NCI-H774 (cell line): Measurements from ENCODE around the gene SEBOX.
"Not testable (repeated sequence)": the region's sequence is repeated elsewhere in the genome, so short reads cannot be mapped to it uniquely, and the experiment has no call there.

Source experiments
- DNase-seq: peaks from one replicate; lab custom pipeline; 2025; lab: John Stamatoyannopoulos, UW

SEBOX gene

GRCh38 chr17:28340374-28340773 lies 24.6 kb downstream of the SEBOX start:
- no peak for DNase-seq

- no peak for DNase-seq
Measured at GRCh38 chr17:28339431-28339830, 25.6 kb downstream of the SEBOX start.

GRCh38 chr17:28338769-28339212 lies 26.2 kb downstream of the SEBOX start:
- not testable (repeated sequence) for DNase-seq

- DNase-seq = no peak
Measured at GRCh38 chr17:28338056-28338768, 26.8 kb downstream of the SEBOX start.

- DNase-seq = peak; percentile 55
Measured at GRCh38 chr17:28335959-28336871, 28.8 kb downstream of the SEBOX start.

GRCh38 chr17:28335201-28335958 lies 29.6 kb downstream of the SEBOX start, which contains the start of the genes IFT20 and TNFAIP1:
TSS of gene IFT20 (minus strand) at chr17:28335472. CDS start at chr17:28331985, 3,487 bp downstream.
TSS of gene TNFAIP1 (plus strand) at chr17:28335761. CDS start at chr17:28339522, 3,761 bp downstream.
- peak; percentile 100 for DNase-seq

GRCh38 chr17:28334666-28335200 lies 30.3 kb downstream of the SEBOX start:
- DNase-seq = no peak

GRCh38 chr17:28334171-28334570 lies 30.8 kb downstream of the SEBOX start:
- DNase-seq = no peak

- DNase-seq = no peak
Measured at GRCh38 chr17:28333083-28333746, 31.8 kb downstream of the SEBOX start.

- no peak for DNase-seq
Measured at GRCh38 chr17:28331891-28332420, 33.0 kb downstream of the SEBOX start.

GRCh38 chr17:28330671-28331070 lies 34.3 kb downstream of the SEBOX start:
- DNase-seq = no peak

- no peak for DNase-seq
Measured at GRCh38 chr17:28328325-28328724, 36.7 kb downstream of the SEBOX start.

GRCh38 chr17:28327709-28328108 lies 37.3 kb downstream of the SEBOX start:
- no peak for DNase-seq

GRCh38 chr17:28327031-28327607 lies 37.9 kb downstream of the SEBOX start:
- no peak for DNase-seq

GRCh38 chr17:28326114-28326513 lies 38.9 kb downstream of the SEBOX start:
- DNase-seq = no peak

- DNase-seq = peak; percentile 22
Measured at GRCh38 chr17:28325211-28325610, 39.8 kb downstream of the SEBOX start.

- DNase-seq = no peak
Measured at GRCh38 chr17:28324781-28325180, 40.2 kb downstream of the SEBOX start.

GRCh38 chr17:28324267-28324745 lies 40.7 kb downstream of the SEBOX start:
- no peak for DNase-seq

- no peak for DNase-seq
Measured at GRCh38 chr17:28320215-28321061, 44.6 kb downstream of the SEBOX start.

GRCh38 chr17:28319598-28319935 lies 45.4 kb downstream of the SEBOX start:
- DNase-seq = no peak
